IMR-90 (cell line): ENCODE measurements around the gene LHPP. TPM values are rescaled to one million over a fixed set of nuclear protein-coding genes. Genes with fewer than 3 reads are reported as not detected.

Experiments used
- ATAC-seq: fragments of 200-7000 bp; cut with Tn5 transposase; 2 replicates; pipeline ENCODE4 v1.9.1; 2020; ENCODE audit warnings: low read depth, mild to moderate bottlenecking, moderate library complexity
- BruUV-seq: library from RNA; stranded (reverse); fragments of 400-500 nt; replicated peaks from 2 replicates; lab custom pipeline; 2021; lab: Mats Ljungman, UMichigan
- CTCF ChIA-PET: fragments of 300-600 bp; formaldehyde crosslinking; extraction: SDS; loops from one replicate; lab custom pipeline; 2021; ENCODE audit warnings: antibody characterized with exemption; lab: Yijun Ruan, JAX
- POLR2A ChIA-PET: fragments of 300-600 bp; sonication (Branson Sonifier 250); formaldehyde crosslinking; loops from one replicate; lab custom pipeline; 2022; ENCODE audit warnings: antibody characterized with exemption; ENCODE audit not compliant: unreplicated experiment; lab: Charles Lee
- DNase-seq: peaks from one replicate; pipeline ENCODE4 v3.0.0; 2013
- H2AFZ ChIP-seq: replicated peaks from 2 replicates; pipeline ENCODE3; 2013; ENCODE audit warnings: low read length, mild to moderate bottlenecking; ENCODE audit not compliant: poor library complexity
- H2AK5ac ChIP-seq: 2 replicates; pipeline ENCODE4 v1.6.1; 2013; ENCODE audit warnings: low read depth, low read length, inconsistent platforms
- H2AK9ac ChIP-seq: replicated peaks from 2 replicates; pipeline ENCODE3; 2013; ENCODE audit warnings: mild to moderate bottlenecking, low read depth, low read length, moderate library complexity; ENCODE audit not compliant: poor library complexity
- H2BK120ac ChIP-seq: 2 replicates; pipeline ENCODE4 v1.6.1; 2013; ENCODE audit warnings: low read depth, low read length, inconsistent platforms
- H2BK15ac ChIP-seq: 3 replicates; pipeline ENCODE4 v1.6.1; 2013; ENCODE audit warnings: low read depth, low read length, inconsistent platforms
- H2BK20ac ChIP-seq: 2 replicates; pipeline ENCODE4 v1.6.1; 2013; ENCODE audit warnings: low read depth, mild to moderate bottlenecking, inconsistent platforms, low read length, moderate library complexity
- H2BK5ac ChIP-seq: 2 replicates; pipeline ENCODE4 v1.6.1; 2013; ENCODE audit warnings: mild to moderate bottlenecking, low read depth, low read length, inconsistent platforms; ENCODE audit not compliant: poor library complexity, severe bottlenecking
- H3K14ac ChIP-seq: replicated peaks from 2 replicates; pipeline ENCODE4 v1.6.1; 2013; ENCODE audit warnings: low read depth, low read length, inconsistent platforms
- H3K18ac ChIP-seq: 2 replicates; pipeline ENCODE4 v1.6.1; 2013; ENCODE audit warnings: low read depth, low read length, control low read depth
- H3K23ac ChIP-seq: 2 replicates; pipeline ENCODE4 v1.6.1; 2013; ENCODE audit warnings: low read depth, low read length, inconsistent platforms
- H3K27ac ChIP-seq: 2 replicates; pipeline ENCODE4 v1.5.1; 2013; ENCODE audit warnings: mild to moderate bottlenecking, control low read depth, low read length; ENCODE audit not compliant: insufficient read depth
- H3K27me3 ChIP-seq: 2 replicates; pipeline ENCODE4 v1.6.1; 2013; ENCODE audit warnings: low read length; ENCODE audit not compliant: control insufficient read depth, insufficient read depth
- H3K36me3 ChIP-seq: 2 replicates; pipeline ENCODE4 v1.6.1; 2013; ENCODE audit warnings: low read length, mixed read lengths; ENCODE audit not compliant: control insufficient read depth, insufficient read depth
- H3K4ac ChIP-seq: 2 replicates; pipeline ENCODE4 v1.6.1; 2013; ENCODE audit warnings: low read depth, low read length, inconsistent platforms
- H3K4me1 ChIP-seq: 2 replicates; pipeline ENCODE4 v1.6.1; 2013; ENCODE audit warnings: low read length, mixed read lengths; ENCODE audit not compliant: control insufficient read depth, insufficient read depth
- H3K4me2 ChIP-seq: 2 replicates; pipeline ENCODE4 v1.6.1; 2013; ENCODE audit warnings: low read depth, mild to moderate bottlenecking, control low read depth, low read length, moderate library complexity
- H3K4me3 ChIP-seq: 2 replicates; pipeline ENCODE4 v1.5.1; 2013; ENCODE audit warnings: low read depth, mild to moderate bottlenecking, control low read depth, low read length, moderate library complexity; ENCODE audit not compliant: insufficient read depth
- H3K56ac ChIP-seq: 2 replicates; pipeline ENCODE4 v1.6.1; 2013; ENCODE audit warnings: low read length, inconsistent platforms; ENCODE audit not compliant: insufficient read depth; ENCODE audit errors: extremely low read depth
- H3K79me1 ChIP-seq, 2 experiments: 2 replicates each; pipeline ENCODE4 v1.6.1; 2013; ENCODE audit warnings: low read length in 2 of 2, inconsistent platforms in 1 of 2, low read depth in 1 of 2
- H3K9ac ChIP-seq: 2 replicates; pipeline ENCODE4 v1.6.1; 2013; ENCODE audit warnings: low read depth, low read length, control low read depth
- H3K9me1 ChIP-seq: 2 replicates; pipeline ENCODE4 v1.6.1; 2013; ENCODE audit warnings: low read length, inconsistent platforms; ENCODE audit not compliant: insufficient read depth
- H3K9me3 ChIP-seq: 2 replicates; pipeline ENCODE4 v1.6.1; 2013; ENCODE audit warnings: low read length; ENCODE audit not compliant: control insufficient read depth, insufficient read depth
- H4K20me1 ChIP-seq: 2 replicates; pipeline ENCODE4 v1.6.1; 2013; ENCODE audit warnings: low read length, inconsistent platforms; ENCODE audit not compliant: insufficient read depth
- H4K5ac ChIP-seq: 2 replicates; pipeline ENCODE4 v1.6.1; 2013; ENCODE audit warnings: mild to moderate bottlenecking, low read depth, low read length, control low read depth
- H4K8ac ChIP-seq, 2 experiments: 2 replicates each; pipeline ENCODE4 v1.6.1; 2013; ENCODE audit warnings: low read depth in 2 of 2, low read length in 2 of 2, control low read depth in 1 of 2, inconsistent platforms in 1 of 2
- H4K91ac ChIP-seq: 2 replicates; pipeline ENCODE4 v1.6.1; 2013; ENCODE audit warnings: low read depth, low read length, inconsistent platforms; ENCODE audit not compliant: insufficient read depth
- BHLHE40 ChIP-seq: fragments of 150-350 bp; IDR thresholded peaks from 2 replicates; pipeline ENCODE4 v1.6.1; 2016; ENCODE audit warnings: mild to moderate bottlenecking, low read depth, low read length
- CEBPB ChIP-seq: IDR thresholded peaks from 2 replicates; pipeline ENCODE4 v1.6.1; 2012; ENCODE audit warnings: low read depth, low read length, improper control_type of control experiment
- CHD1 ChIP-seq: IDR thresholded peaks from 2 replicates; pipeline ENCODE4 v1.6.1; 2012; ENCODE audit warnings: low read depth, low read length, improper control_type of control experiment
- FOS ChIP-seq: fragments of 150-350 bp; IDR thresholded peaks from 2 replicates; pipeline ENCODE4 v1.6.1; 2016; ENCODE audit warnings: low read depth, low read length
- MAFK ChIP-seq: IDR thresholded peaks from 2 replicates; pipeline ENCODE4 v1.6.1; 2012; ENCODE audit warnings: low read depth, low read length, improper control_type of control experiment
- MAZ ChIP-seq: IDR thresholded peaks from 2 replicates; pipeline ENCODE4 v1.6.1; 2012; ENCODE audit warnings: low read depth, mild to moderate bottlenecking, low read length, improper control_type of control experiment, moderate library complexity, borderline replicate concordance
- MXI1 ChIP-seq: IDR thresholded peaks from 2 replicates; pipeline ENCODE4 v1.6.1; 2012; ENCODE audit warnings: low read depth, mild to moderate bottlenecking, low read length, moderate library complexity, borderline replicate concordance
- NFE2L2 ChIP-seq: fragments of 150-350 bp; IDR thresholded peaks from 2 replicates; pipeline ENCODE4 v1.6.1; 2016; ENCODE audit warnings: low read depth, mild to moderate bottlenecking, low read length
- POLR2A ChIP-seq: IDR thresholded peaks from 2 replicates; pipeline ENCODE4 v1.6.1; 2012; ENCODE audit warnings: mild to moderate bottlenecking, low read depth, low read length
- RAD21 ChIP-seq: IDR thresholded peaks from 2 replicates; pipeline ENCODE4 v1.6.1; 2012; ENCODE audit warnings: low read length, improper control_type of control experiment
- RCOR1 ChIP-seq: IDR thresholded peaks from 2 replicates; pipeline ENCODE4 v1.6.1; 2012; ENCODE audit warnings: mild to moderate bottlenecking, low read length, improper control_type of control experiment; ENCODE audit not compliant: insufficient replicate concordance
- RFX5 ChIP-seq: IDR thresholded peaks from 2 replicates; pipeline ENCODE4 v1.8.0; 2012; ENCODE audit warnings: low read depth, mild to moderate bottlenecking, low read length, moderate library complexity
- SMC3 ChIP-seq: fragments of 150-350 bp; IDR thresholded peaks from 2 replicates; pipeline ENCODE4 v1.6.1; 2016; ENCODE audit warnings: low read depth, mild to moderate bottlenecking, antibody characterized with exemption, low read length, moderate library complexity
- WGBS, 2 experiments: methylation state at CpG; one replicate each; pipeline versions ENCODE4 v1.1.5 to v1.1.7; 2013; ENCODE audit warnings: missing lambda C conversion rate in 2 of 2; ENCODE audit not compliant: insufficient read length in 1 of 2; ENCODE audit errors: extremely low coverage in 2 of 2; 5-methylcytosine and 5-hydroxymethylcytosine counted together
- dilution Hi-C: fragments of 300-500 bp; cut with HindIII; formaldehyde crosslinking; loops from one replicate; pipeline ENCODE4 v1.14.3; 2018; ENCODE audit warnings: low sequenced_read_pairs; ENCODE audit not compliant: unreplicated experiment
- in situ Hi-C: fragments of 300-500 bp; cut with MboI; formaldehyde crosslinking; loops from 3 replicates; pipeline ENCODE4 v1.14.3; 2019; ENCODE audit warnings: low sequenced_read_pairs, inconsistent platforms, mixed read lengths
- intact Hi-C: fragments of 100-400 bp; cut with micrococcal nuclease; formaldehyde crosslinking; loops from 2 replicates; pipeline ENCODE4 v1.10.0; 2022
- polyA plus RNA-seq, 3 experiments: library from polyadenylated mRNA; depleted of rRNA; stranded (reverse); fragments of >200 nt; gene quantifications; 2 replicates each; pipeline ENCODE4 v1.2.3, GENCODE V29; 2012; ENCODE audit warnings: low replicate concordance in 1 of 3
- total RNA-seq: library from RNA; depleted of rRNA; stranded (reverse); fragments of >200 nt; gene quantifications from 2 replicates; pipeline ENCODE4 v1.2.3, GENCODE V29; 2012
- TF ChIP-seq, protein P1 (sequence below): conservative IDR thresholded peaks from 2 replicates; pipeline ENCODE4 v1.5.1; 2012; ENCODE audit warnings: mild to moderate bottlenecking, low read depth, low read length, improper control_type of control experiment
- TF ChIP-seq, protein P2 (sequence below): fragments of 150-350 bp; IDR thresholded peaks from 2 replicates; pipeline ENCODE4 v1.6.1; 2016; ENCODE audit warnings: low read depth, mild to moderate bottlenecking, low read length, moderate library complexity, borderline replicate concordance
- TF ChIP-seq, protein P3 (sequence below): fragments of 150-350 bp; IDR thresholded peaks from 2 replicates; pipeline ENCODE4 v1.6.1; 2017; ENCODE audit warnings: mild to moderate bottlenecking, antibody characterized with exemption, low read length, low read depth

LHPP gene
- total and polyA plus RNA-seq, 2 of the 4 experiments (the other 2 are of a cell fraction) = 2.7 to 8.3 TPM

DNA sequence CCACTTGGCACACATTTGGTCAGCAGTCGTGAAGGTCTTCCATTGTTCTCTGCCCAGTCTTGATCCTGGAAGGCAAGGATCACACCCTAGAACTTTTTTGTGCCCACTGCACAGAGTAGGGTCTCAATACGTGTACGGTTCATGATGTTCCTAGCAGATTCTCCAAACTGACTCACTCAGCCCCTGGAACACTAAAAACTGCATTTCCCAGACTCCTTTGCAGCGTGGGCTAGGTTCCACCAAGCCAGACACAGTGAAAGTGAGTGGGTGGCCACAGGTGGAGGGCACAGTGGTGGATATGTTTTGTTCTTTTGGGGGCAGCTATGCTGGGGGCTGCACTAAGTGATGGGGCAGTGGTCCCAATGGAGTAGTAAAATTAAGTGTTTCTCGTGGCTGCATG, 1.5 kb upstream of the LHPP start:
- Histone ChIP-seq H3K9me3 (no peaks in the 10 kb centered on the region), H3K36me3 (no peaks in the 10 kb centered on the region), H2AK5ac (no peak overlapping the region), H2BK20ac (no peak overlapping the region), H3K4ac (no peak overlapping the region), H3K18ac (no peak overlapping the region), H4K91ac (no peak overlapping the region), H3K56ac (no peak overlapping the region), H2BK15ac (no peak overlapping the region), H3K4me1 (peaks cover 4% of the 10 kb centered on the region), H2BK120ac (no peak overlapping the region), H3K79me1 (peaks cover 5% of the 10 kb centered on the region in 2 experiments; a peak in 3 of 4 replicates), H3K27me3 (peaks cover 16% of the 10 kb centered on the region), H2AK9ac (no peak overlapping the region), H4K8ac (no peak overlapping the region), H4K5ac (no peak overlapping the region), H2BK5ac (no peak overlapping the region), H3K9me1 (0 out of 2 replicates have a peak, but pooled peaks cover 2% of the 10 kb centered on the region), H3K4me3 (no peak overlapping the region), H2AFZ (peak overlapping the region; percentile 13), H4K20me1 (no peaks in the 10 kb centered on the region), H3K4me2 (no peak overlapping the region), H3K27ac (no peak overlapping the region), H3K14ac (no peak overlapping the region), H3K9ac (no peak overlapping the region), H3K23ac (no peak overlapping the region)
- CTCF ChIA-PET = no interaction called here
- dilution Hi-C loops (no loop called here), intact Hi-C loops (no loop called here), in situ Hi-C loops (no loop called here)
- DNase-seq = no peak
- WGBS, 2 experiments = 82% methylated on average over 1 of the region's 5 CpGs; no CpG with 5 or more reads in 1 of the 2 experiments
- ATAC-seq = no peak
- TF ChIP-seq, protein P1, sequence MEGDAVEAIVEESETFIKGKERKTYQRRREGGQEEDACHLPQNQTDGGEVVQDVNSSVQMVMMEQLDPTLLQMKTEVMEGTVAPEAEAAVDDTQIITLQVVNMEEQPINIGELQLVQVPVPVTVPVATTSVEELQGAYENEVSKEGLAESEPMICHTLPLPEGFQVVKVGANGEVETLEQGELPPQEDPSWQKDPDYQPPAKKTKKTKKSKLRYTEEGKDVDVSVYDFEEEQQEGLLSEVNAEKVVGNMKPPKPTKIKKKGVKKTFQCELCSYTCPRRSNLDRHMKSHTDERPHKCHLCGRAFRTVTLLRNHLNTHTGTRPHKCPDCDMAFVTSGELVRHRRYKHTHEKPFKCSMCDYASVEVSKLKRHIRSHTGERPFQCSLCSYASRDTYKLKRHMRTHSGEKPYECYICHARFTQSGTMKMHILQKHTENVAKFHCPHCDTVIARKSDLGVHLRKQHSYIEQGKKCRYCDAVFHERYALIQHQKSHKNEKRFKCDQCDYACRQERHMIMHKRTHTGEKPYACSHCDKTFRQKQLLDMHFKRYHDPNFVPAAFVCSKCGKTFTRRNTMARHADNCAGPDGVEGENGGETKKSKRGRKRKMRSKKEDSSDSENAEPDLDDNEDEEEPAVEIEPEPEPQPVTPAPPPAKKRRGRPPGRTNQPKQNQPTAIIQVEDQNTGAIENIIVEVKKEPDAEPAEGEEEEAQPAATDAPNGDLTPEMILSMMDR = no peak
- TF ChIP-seq MAFK (no peak), FOS (no peak), SMC3 (no peak), MXI1 (no peak), MAZ (no peak), RCOR1 (no peak), RFX5 (no peak), CEBPB (no peak), RAD21 (no peak), BHLHE40 (no peak), POLR2A (no peak), NFE2L2 (no peak), CHD1 (no peak)
- TF ChIP-seq, protein P2, sequence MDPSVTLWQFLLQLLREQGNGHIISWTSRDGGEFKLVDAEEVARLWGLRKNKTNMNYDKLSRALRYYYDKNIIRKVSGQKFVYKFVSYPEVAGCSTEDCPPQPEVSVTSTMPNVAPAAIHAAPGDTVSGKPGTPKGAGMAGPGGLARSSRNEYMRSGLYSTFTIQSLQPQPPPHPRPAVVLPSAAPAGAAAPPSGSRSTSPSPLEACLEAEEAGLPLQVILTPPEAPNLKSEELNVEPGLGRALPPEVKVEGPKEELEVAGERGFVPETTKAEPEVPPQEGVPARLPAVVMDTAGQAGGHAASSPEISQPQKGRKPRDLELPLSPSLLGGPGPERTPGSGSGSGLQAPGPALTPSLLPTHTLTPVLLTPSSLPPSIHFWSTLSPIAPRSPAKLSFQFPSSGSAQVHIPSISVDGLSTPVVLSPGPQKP = no peak
- TF ChIP-seq, protein P3, sequence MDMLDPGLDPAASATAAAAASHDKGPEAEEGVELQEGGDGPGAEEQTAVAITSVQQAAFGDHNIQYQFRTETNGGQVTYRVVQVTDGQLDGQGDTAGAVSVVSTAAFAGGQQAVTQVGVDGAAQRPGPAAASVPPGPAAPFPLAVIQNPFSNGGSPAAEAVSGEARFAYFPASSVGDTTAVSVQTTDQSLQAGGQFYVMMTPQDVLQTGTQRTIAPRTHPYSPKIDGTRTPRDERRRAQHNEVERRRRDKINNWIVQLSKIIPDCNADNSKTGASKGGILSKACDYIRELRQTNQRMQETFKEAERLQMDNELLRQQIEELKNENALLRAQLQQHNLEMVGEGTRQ = no peak
- POLR2A ChIA-PET = no interaction called here
- no TSS peak for BruUV-seq
